Glutamatergic neuron (in vitro differentiated cells): Measurements from ENCODE around the gene KIAA1217. TPM values are rescaled to one million over a fixed set of nuclear protein-coding genes. Genes with fewer than 3 reads are reported as not detected.

Experiments used
- DNase-seq: peaks from one replicate; pipeline ENCODE4 v3.0.0; 2022
- H3K27ac Mint-ChIP-seq: one replicate; pipeline ENCODE4 v1.8.0; 2020; ENCODE audit warnings: mild to moderate bottlenecking, mixed read lengths, inconsistent platforms; ENCODE audit not compliant: unreplicated experiment
- H3K27me3 Mint-ChIP-seq: one replicate; pipeline ENCODE4 v1.8.0; 2020; ENCODE audit warnings: mild to moderate bottlenecking, moderate library complexity, mixed read lengths, inconsistent platforms; ENCODE audit not compliant: unreplicated experiment
- H3K36me3 Mint-ChIP-seq: one replicate; pipeline ENCODE4 v1.8.0; 2020; ENCODE audit warnings: mild to moderate bottlenecking, mixed read lengths, inconsistent platforms; ENCODE audit not compliant: unreplicated experiment
- H3K4me1 Mint-ChIP-seq: one replicate; pipeline ENCODE4 v1.8.0; 2020; ENCODE audit warnings: mild to moderate bottlenecking, low read depth, mixed read lengths, inconsistent platforms; ENCODE audit not compliant: unreplicated experiment
- H3K4me3 Mint-ChIP-seq: one replicate; pipeline ENCODE4 v1.8.0; 2020; ENCODE audit warnings: mild to moderate bottlenecking, mixed read lengths, inconsistent platforms; ENCODE audit not compliant: unreplicated experiment
- H3K9me3 Mint-ChIP-seq: one replicate; pipeline ENCODE4 v1.8.0; 2020; ENCODE audit warnings: mild to moderate bottlenecking, moderate library complexity, mixed read lengths, inconsistent platforms; ENCODE audit not compliant: unreplicated experiment
- total RNA-seq: library from RNA; stranded (reverse); fragmentation: NEBNext Ultra II Directional; extraction: Animal tissue kit (Norgen Biotek cat#: 25700); gene quantifications from one replicate; pipeline ENCODE4 v1.2.1, GENCODE V29; 2021; ENCODE audit not compliant: unreplicated experiment
- TF ChIP-seq, protein P1 (sequence below): fragments of 200-600 bp; sonication (generic); IDR thresholded peaks from one replicate; pipeline ENCODE4 v1.5.0; 2021; ENCODE audit not compliant: partially characterized antibody, unreplicated experiment

KIAA1217 gene
- total RNA-seq, 1 donor from 2014 or later = 4.4 TPM

DNA sequence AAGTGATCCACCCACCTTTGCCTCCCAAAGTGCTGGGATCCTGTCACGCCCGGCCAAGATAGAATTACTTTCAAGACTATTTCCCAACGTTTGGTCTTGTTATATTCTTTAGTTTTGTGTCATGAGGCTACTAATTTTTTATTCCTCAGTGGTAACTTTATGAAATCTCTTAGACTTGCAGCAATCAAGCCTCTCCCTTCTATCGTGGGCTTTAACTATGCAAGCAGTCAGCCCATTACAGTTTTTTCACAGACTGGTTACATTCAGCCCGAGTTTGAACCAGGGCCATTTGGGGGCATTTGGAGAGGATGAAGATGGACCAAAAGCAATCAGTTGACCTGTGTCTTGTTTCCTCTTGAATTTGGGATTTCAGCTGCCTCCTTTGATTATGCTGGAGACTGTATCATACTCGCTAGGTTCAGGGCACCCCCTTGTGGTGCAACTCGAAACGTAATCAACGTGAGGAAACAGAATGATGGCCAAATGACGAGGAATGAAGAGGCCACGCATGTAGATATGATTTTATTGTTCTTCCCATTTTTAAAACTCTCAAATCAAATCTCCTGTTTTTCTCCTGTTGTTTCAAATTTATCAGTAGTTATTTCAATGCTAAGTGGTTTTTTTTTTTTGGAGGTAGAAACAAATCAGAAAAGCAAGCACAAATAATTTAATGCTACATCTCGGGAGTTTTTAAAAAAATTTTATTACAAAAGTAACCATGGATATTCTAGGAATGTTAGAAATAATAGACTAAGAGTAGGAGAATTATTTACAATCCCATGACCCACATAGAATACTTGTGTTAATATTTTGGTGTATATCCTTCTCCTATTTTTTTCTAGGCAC is 151.6 kb downstream of the KIAA1217 start:
- H3K4me3 Mint-ChIP-seq = no peak overlapping the region
- no peaks in the 10 kb centered on the region for H3K4me1 Mint-ChIP-seq
- no peaks in the 10 kb centered on the region for H3K9me3 Mint-ChIP-seq
- peak; percentile 79 for DNase-seq
- H3K27me3 Mint-ChIP-seq = no peaks in the 10 kb centered on the region
- TF ChIP-seq, protein P1, sequence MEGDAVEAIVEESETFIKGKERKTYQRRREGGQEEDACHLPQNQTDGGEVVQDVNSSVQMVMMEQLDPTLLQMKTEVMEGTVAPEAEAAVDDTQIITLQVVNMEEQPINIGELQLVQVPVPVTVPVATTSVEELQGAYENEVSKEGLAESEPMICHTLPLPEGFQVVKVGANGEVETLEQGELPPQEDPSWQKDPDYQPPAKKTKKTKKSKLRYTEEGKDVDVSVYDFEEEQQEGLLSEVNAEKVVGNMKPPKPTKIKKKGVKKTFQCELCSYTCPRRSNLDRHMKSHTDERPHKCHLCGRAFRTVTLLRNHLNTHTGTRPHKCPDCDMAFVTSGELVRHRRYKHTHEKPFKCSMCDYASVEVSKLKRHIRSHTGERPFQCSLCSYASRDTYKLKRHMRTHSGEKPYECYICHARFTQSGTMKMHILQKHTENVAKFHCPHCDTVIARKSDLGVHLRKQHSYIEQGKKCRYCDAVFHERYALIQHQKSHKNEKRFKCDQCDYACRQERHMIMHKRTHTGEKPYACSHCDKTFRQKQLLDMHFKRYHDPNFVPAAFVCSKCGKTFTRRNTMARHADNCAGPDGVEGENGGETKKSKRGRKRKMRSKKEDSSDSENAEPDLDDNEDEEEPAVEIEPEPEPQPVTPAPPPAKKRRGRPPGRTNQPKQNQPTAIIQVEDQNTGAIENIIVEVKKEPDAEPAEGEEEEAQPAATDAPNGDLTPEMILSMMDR = peak; percentile 77
- H3K27ac Mint-ChIP-seq = peak overlapping the region; percentile 54
- no peaks in the 10 kb centered on the region for H3K36me3 Mint-ChIP-seq

- H3K9me3 Mint-ChIP-seq = no peaks in the 10 kb centered on the region
- H3K4me1 Mint-ChIP-seq = no peaks in the 10 kb centered on the region
- no peaks in the 10 kb centered on the region for H3K36me3 Mint-ChIP-seq
- TF ChIP-seq, protein P1 = no peak
- H3K27ac Mint-ChIP-seq = no peak overlapping the region
- H3K4me3 Mint-ChIP-seq = no peak overlapping the region
- no peak for DNase-seq
- H3K27me3 Mint-ChIP-seq = no peaks in the 10 kb centered on the region
Observed at GRCh38 chr10:24363070-24363469, 154.1 kb downstream of the KIAA1217 start.

- peaks cover 3% of the 10 kb centered on the region for H3K27me3 Mint-ChIP-seq
- no peak overlapping the region for H3K4me3 Mint-ChIP-seq
- H3K36me3 Mint-ChIP-seq = peaks cover 7% of the 10 kb centered on the region
- peaks cover 2% of the 10 kb centered on the region for H3K9me3 Mint-ChIP-seq
- DNase-seq = no peak
- H3K4me1 Mint-ChIP-seq = no peaks in the 10 kb centered on the region
- TF ChIP-seq, protein P1 = no peak
- no peak overlapping the region for H3K27ac Mint-ChIP-seq
Observed at GRCh38 chr10:24367688-24368087, 158.8 kb downstream of the KIAA1217 start.

DNA sequence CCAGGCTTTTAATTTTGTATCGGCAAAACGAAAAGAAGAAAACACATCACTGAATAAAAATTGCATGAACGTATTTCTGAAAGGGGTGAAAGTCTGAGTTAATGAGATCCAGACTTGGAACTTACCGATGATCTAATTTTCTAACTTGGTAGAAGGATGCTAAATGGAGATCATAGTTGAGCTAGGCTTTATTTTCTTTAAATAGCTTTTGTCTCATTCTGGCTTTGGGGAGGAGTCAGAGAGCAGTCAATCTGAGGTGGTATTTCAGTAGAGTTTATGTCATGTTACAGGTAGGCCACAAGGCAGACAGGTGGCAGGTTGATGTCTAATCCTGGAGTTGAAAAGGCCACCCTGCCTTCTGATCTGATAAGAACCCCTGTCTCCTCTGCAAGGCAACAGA is 161.9 kb downstream of the KIAA1217 start:
- no peak overlapping the region for H3K4me3 Mint-ChIP-seq
- peaks cover 2% of the 10 kb centered on the region for H3K9me3 Mint-ChIP-seq
- peaks cover 3% of the 10 kb centered on the region for H3K27me3 Mint-ChIP-seq
- no peak for DNase-seq
- H3K27ac Mint-ChIP-seq = no peak overlapping the region
- TF ChIP-seq, protein P1 = no peak
- peaks cover 7% of the 10 kb centered on the region for H3K36me3 Mint-ChIP-seq
- no peaks in the 10 kb centered on the region for H3K4me1 Mint-ChIP-seq

GRCh38 chr10:24371396-24371795 is 162.5 kb downstream of the KIAA1217 start:
- peaks cover 2% of the 10 kb centered on the region for H3K9me3 Mint-ChIP-seq
- TF ChIP-seq, protein P1 = no peak
- H3K36me3 Mint-ChIP-seq = peaks cover 7% of the 10 kb centered on the region
- H3K27me3 Mint-ChIP-seq = peaks cover 3% of the 10 kb centered on the region
- no peak for DNase-seq
- H3K4me1 Mint-ChIP-seq = no peaks in the 10 kb centered on the region
- no peak overlapping the region for H3K4me3 Mint-ChIP-seq
- no peak overlapping the region for H3K27ac Mint-ChIP-seq
